IMR-90 (cell line): Measurements from ENCODE around the gene OSBP2. TPM values are rescaled to one million over a fixed set of nuclear protein-coding genes. Genes with fewer than 3 reads are reported as not detected.
"Not testable (repeated sequence)": the region's sequence is repeated elsewhere in the genome, so short reads cannot be mapped to it uniquely, and the experiment has no call there.

Source experiments
- ATAC-seq: fragments of 200-7000 bp; cut with Tn5 transposase; 2 replicates; pipeline ENCODE4 v1.9.1; 2020; ENCODE audit warnings: low read depth, mild to moderate bottlenecking, moderate library complexity
- BruUV-seq: library from RNA; stranded (reverse); fragments of 400-500 nt; replicated peaks from 2 replicates; lab custom pipeline; 2021; lab: Mats Ljungman, UMichigan
- CTCF ChIA-PET: fragments of 300-600 bp; formaldehyde crosslinking; extraction: SDS; loops from one replicate; lab custom pipeline; 2021; ENCODE audit warnings: antibody characterized with exemption; lab: Yijun Ruan, JAX
- POLR2A ChIA-PET: fragments of 300-600 bp; sonication (Branson Sonifier 250); formaldehyde crosslinking; loops from one replicate; lab custom pipeline; 2022; ENCODE audit warnings: antibody characterized with exemption; ENCODE audit not compliant: unreplicated experiment; lab: Charles Lee
- DNase-seq: peaks from one replicate; pipeline ENCODE4 v3.0.0; 2013
- H2AFZ ChIP-seq: replicated peaks from 2 replicates; pipeline ENCODE3; 2013; ENCODE audit warnings: low read length, mild to moderate bottlenecking; ENCODE audit not compliant: poor library complexity
- H2AK5ac ChIP-seq: 2 replicates; pipeline ENCODE4 v1.6.1; 2013; ENCODE audit warnings: low read depth, low read length, inconsistent platforms
- H2AK9ac ChIP-seq: replicated peaks from 2 replicates; pipeline ENCODE3; 2013; ENCODE audit warnings: mild to moderate bottlenecking, low read depth, low read length, moderate library complexity; ENCODE audit not compliant: poor library complexity
- H2BK120ac ChIP-seq: 2 replicates; pipeline ENCODE4 v1.6.1; 2013; ENCODE audit warnings: low read depth, low read length, inconsistent platforms
- H2BK15ac ChIP-seq: 3 replicates; pipeline ENCODE4 v1.6.1; 2013; ENCODE audit warnings: low read depth, low read length, inconsistent platforms
- H2BK20ac ChIP-seq: 2 replicates; pipeline ENCODE4 v1.6.1; 2013; ENCODE audit warnings: low read depth, mild to moderate bottlenecking, inconsistent platforms, low read length, moderate library complexity
- H2BK5ac ChIP-seq: 2 replicates; pipeline ENCODE4 v1.6.1; 2013; ENCODE audit warnings: mild to moderate bottlenecking, low read depth, low read length, inconsistent platforms; ENCODE audit not compliant: poor library complexity, severe bottlenecking
- H3K14ac ChIP-seq: replicated peaks from 2 replicates; pipeline ENCODE4 v1.6.1; 2013; ENCODE audit warnings: low read depth, low read length, inconsistent platforms
- H3K18ac ChIP-seq: 2 replicates; pipeline ENCODE4 v1.6.1; 2013; ENCODE audit warnings: low read depth, low read length, control low read depth
- H3K23ac ChIP-seq: 2 replicates; pipeline ENCODE4 v1.6.1; 2013; ENCODE audit warnings: low read depth, low read length, inconsistent platforms
- H3K27ac ChIP-seq: 2 replicates; pipeline ENCODE4 v1.5.1; 2013; ENCODE audit warnings: mild to moderate bottlenecking, control low read depth, low read length; ENCODE audit not compliant: insufficient read depth
- H3K27me3 ChIP-seq: 2 replicates; pipeline ENCODE4 v1.6.1; 2013; ENCODE audit warnings: low read length; ENCODE audit not compliant: control insufficient read depth, insufficient read depth
- H3K36me3 ChIP-seq: 2 replicates; pipeline ENCODE4 v1.6.1; 2013; ENCODE audit warnings: low read length, mixed read lengths; ENCODE audit not compliant: control insufficient read depth, insufficient read depth
- H3K4ac ChIP-seq: 2 replicates; pipeline ENCODE4 v1.6.1; 2013; ENCODE audit warnings: low read depth, low read length, inconsistent platforms
- H3K4me1 ChIP-seq: 2 replicates; pipeline ENCODE4 v1.6.1; 2013; ENCODE audit warnings: low read length, mixed read lengths; ENCODE audit not compliant: control insufficient read depth, insufficient read depth
- H3K4me2 ChIP-seq: 2 replicates; pipeline ENCODE4 v1.6.1; 2013; ENCODE audit warnings: low read depth, mild to moderate bottlenecking, control low read depth, low read length, moderate library complexity
- H3K4me3 ChIP-seq: 2 replicates; pipeline ENCODE4 v1.5.1; 2013; ENCODE audit warnings: low read depth, mild to moderate bottlenecking, control low read depth, low read length, moderate library complexity; ENCODE audit not compliant: insufficient read depth
- H3K56ac ChIP-seq: 2 replicates; pipeline ENCODE4 v1.6.1; 2013; ENCODE audit warnings: low read length, inconsistent platforms; ENCODE audit not compliant: insufficient read depth; ENCODE audit errors: extremely low read depth
- H3K79me1 ChIP-seq, 2 experiments: 2 replicates each; pipeline ENCODE4 v1.6.1; 2013; ENCODE audit warnings: low read length in 2 of 2, inconsistent platforms in 1 of 2, low read depth in 1 of 2
- H3K9ac ChIP-seq: 2 replicates; pipeline ENCODE4 v1.6.1; 2013; ENCODE audit warnings: low read depth, low read length, control low read depth
- H3K9me1 ChIP-seq: 2 replicates; pipeline ENCODE4 v1.6.1; 2013; ENCODE audit warnings: low read length, inconsistent platforms; ENCODE audit not compliant: insufficient read depth
- H3K9me3 ChIP-seq: 2 replicates; pipeline ENCODE4 v1.6.1; 2013; ENCODE audit warnings: low read length; ENCODE audit not compliant: control insufficient read depth, insufficient read depth
- H4K20me1 ChIP-seq: 2 replicates; pipeline ENCODE4 v1.6.1; 2013; ENCODE audit warnings: low read length, inconsistent platforms; ENCODE audit not compliant: insufficient read depth
- H4K5ac ChIP-seq: 2 replicates; pipeline ENCODE4 v1.6.1; 2013; ENCODE audit warnings: mild to moderate bottlenecking, low read depth, low read length, control low read depth
- H4K8ac ChIP-seq, 2 experiments: 2 replicates each; pipeline ENCODE4 v1.6.1; 2013; ENCODE audit warnings: low read depth in 2 of 2, low read length in 2 of 2, control low read depth in 1 of 2, inconsistent platforms in 1 of 2
- H4K91ac ChIP-seq: 2 replicates; pipeline ENCODE4 v1.6.1; 2013; ENCODE audit warnings: low read depth, low read length, inconsistent platforms; ENCODE audit not compliant: insufficient read depth
- CEBPB ChIP-seq: IDR thresholded peaks from 2 replicates; pipeline ENCODE4 v1.6.1; 2012; ENCODE audit warnings: low read depth, low read length, improper control_type of control experiment
- MAZ ChIP-seq: IDR thresholded peaks from 2 replicates; pipeline ENCODE4 v1.6.1; 2012; ENCODE audit warnings: low read depth, mild to moderate bottlenecking, low read length, improper control_type of control experiment, moderate library complexity, borderline replicate concordance
- NFE2L2 ChIP-seq: fragments of 150-350 bp; IDR thresholded peaks from 2 replicates; pipeline ENCODE4 v1.6.1; 2016; ENCODE audit warnings: low read depth, mild to moderate bottlenecking, low read length
- WGBS, 2 experiments: methylation state at CpG; one replicate each; pipeline versions ENCODE4 v1.1.5 to v1.1.7; 2013; ENCODE audit warnings: missing lambda C conversion rate in 2 of 2; ENCODE audit not compliant: insufficient read length in 1 of 2; ENCODE audit errors: extremely low coverage in 2 of 2; 5-methylcytosine and 5-hydroxymethylcytosine counted together
- dilution Hi-C: fragments of 300-500 bp; cut with HindIII; formaldehyde crosslinking; loops from one replicate; pipeline ENCODE4 v1.14.3; 2018; ENCODE audit warnings: low sequenced_read_pairs; ENCODE audit not compliant: unreplicated experiment
- in situ Hi-C: fragments of 300-500 bp; cut with MboI; formaldehyde crosslinking; loops from 3 replicates; pipeline ENCODE4 v1.14.3; 2019; ENCODE audit warnings: low sequenced_read_pairs, inconsistent platforms, mixed read lengths
- intact Hi-C: fragments of 100-400 bp; cut with micrococcal nuclease; formaldehyde crosslinking; loops from 2 replicates; pipeline ENCODE4 v1.10.0; 2022
- polyA plus RNA-seq, 3 experiments: library from polyadenylated mRNA; depleted of rRNA; stranded (reverse); fragments of >200 nt; gene quantifications; 2 replicates each; pipeline ENCODE4 v1.2.3, GENCODE V29; 2012; ENCODE audit warnings: low replicate concordance in 1 of 3
- total RNA-seq: library from RNA; depleted of rRNA; stranded (reverse); fragments of >200 nt; gene quantifications from 2 replicates; pipeline ENCODE4 v1.2.3, GENCODE V29; 2012

Gene OSBP2
- total and polyA plus RNA-seq, 2 of the 4 experiments (the other 2 are of a cell fraction), result 1.8 to 2.2 TPM

GRCh38 chr22:30733181-30733631, 38.5 kb downstream of the OSBP2 start:
- CTCF ChIA-PET, result no interaction called here
- 80% methylated on average over 1 of the region's 7 CpGs; no CpG with 5 or more reads in 1 of the 2 experiments for WGBS, 2 experiments
- Histone ChIP-seq H4K20me1 (no peaks in the 10 kb centered on the region), H3K56ac (no peak overlapping the region), H3K4me1 (peaks cover 3% of the 10 kb centered on the region; the same call in 1 of the 2 replicates), H3K4ac (no peak overlapping the region; the same call in 1 of the 2 replicates), H3K9me1 (peaks cover 13% of the 10 kb centered on the region), H4K5ac (no peak overlapping the region), H2BK15ac (no peak overlapping the region), H3K18ac (no peak overlapping the region), H3K9me3 (peaks cover 2% of the 10 kb centered on the region; the same call in 1 of the 2 replicates), H2AK9ac (peak overlapping the region; percentile 26), H4K8ac (no peak overlapping the region), H3K4me2 (peak overlapping the region; percentile 16; the same call in 1 of the 2 replicates), H4K91ac (no peak overlapping the region), H3K27me3 (no peaks in the 10 kb centered on the region), H3K9ac (no peak overlapping the region), H3K36me3 (no peaks in the 10 kb centered on the region), H3K4me3 (no peak overlapping the region), H2AK5ac (peak overlapping the region; percentile 0; the same call in 1 of the 2 replicates), H3K27ac (no peak overlapping the region), H3K23ac (no peak overlapping the region), H2BK20ac (no peak overlapping the region), H3K14ac (0 out of 2 replicates have a peak overlapping the region, but pooled peaks have one; percentile 14), H3K79me1 (peaks cover 0 to 3% of the 10 kb centered on the region in 2 experiments; a peak in 1 of 4 replicates), H2BK5ac (no peak overlapping the region), H2AFZ (no peak overlapping the region), H2BK120ac (peak overlapping the region; percentile 0; the same call in 1 of the 2 replicates)
- dilution Hi-C loops, result no loop called here
- no peak for TF ChIP-seq MAZ
- TF ChIP-seq CEBPB, result peak; percentile 45; the same call in 1 of the 2 replicates
- TF ChIP-seq NFE2L2, result no peak
- BruUV-seq, result no TSS peak
- in situ Hi-C loops, result no loop called here
- ATAC-seq (peak; percentile 79; the same call in 1 of the 2 replicates), DNase-seq (peak; percentile 75)
- POLR2A ChIA-PET, result no interaction called here
- intact Hi-C loops, result no loop called here

- BruUV-seq, POLR2A ChIA-PET: not testable (repeated sequence)
Measured at GRCh38 chr22:30740007-30740406, 45.3 kb downstream of the OSBP2 start.

More at GRCh38 chr22:30740007-30740406, 45.3 kb downstream of the OSBP2 start:
- H3K56ac ChIP-seq, H4K20me1 ChIP-seq, H3K9ac ChIP-seq, ATAC-seq, H3K27ac ChIP-seq, H3K4me1 ChIP-seq, H3K9me1 ChIP-seq, H3K23ac ChIP-seq, H3K4ac ChIP-seq, CTCF ChIA-PET, H4K91ac ChIP-seq, in situ Hi-C loops, dilution Hi-C loops, H2BK120ac ChIP-seq, H2BK15ac ChIP-seq, H2BK5ac ChIP-seq, H3K79me1 ChIP-seq, H3K27me3 ChIP-seq, DNase-seq, H3K4me2 ChIP-seq, H2AK9ac ChIP-seq, H2AFZ ChIP-seq, H4K8ac ChIP-seq, H3K14ac ChIP-seq, H2BK20ac ChIP-seq, H3K4me3 ChIP-seq, H2AK5ac ChIP-seq, intact Hi-C loops, H4K5ac ChIP-seq, H3K18ac ChIP-seq, H3K36me3 ChIP-seq, H3K9me3 ChIP-seq: not testable (repeated sequence)
- no CpG with 5 or more reads among the region's 7 CpGs for WGBS, 2 experiments
